Right cardiac atrium (tissue), 5 donors: ENCODE results near the gene EFEMP1. TPM values are rescaled to one million over a fixed set of nuclear protein-coding genes. Genes with fewer than 3 reads are reported as not detected.
"Not testable (repeated sequence)": the region's sequence is repeated elsewhere in the genome, so short reads cannot be mapped to it uniquely, and the experiment has no call there.

ENCODE experiments used
- ATAC-seq, 2 donors: fragments of 200-7000 bp; cut with Tn5 transposase; one replicate each; pipeline versions ENCODE4 v1.8.0 to v1.9.1; 2020; ENCODE audit warnings: moderate library complexity in 2 of 2, mild to moderate bottlenecking in 1 of 2
- DNase-seq, 3 donors: peaks; one replicate each; pipeline ENCODE4 v3.0.0-alpha.2; 2020
- H3K27ac ChIP-seq: one replicate; pipeline ENCODE4 v1.5.1; 2013; ENCODE audit warnings: mild to moderate bottlenecking, low read length, control low read depth, moderate library complexity
- H3K27me3 ChIP-seq: one replicate; pipeline ENCODE4 v1.6.1; 2013; ENCODE audit not compliant: control insufficient read depth, insufficient read depth
- H3K4me1 ChIP-seq: one replicate; pipeline ENCODE4 v1.6.1; 2013; ENCODE audit warnings: low read length; ENCODE audit not compliant: control insufficient read depth, insufficient read depth
- H3K4me3 ChIP-seq: one replicate; pipeline ENCODE4 v1.5.1; 2013; ENCODE audit warnings: low read length, control low read depth
- H3K9me3 ChIP-seq: one replicate; pipeline ENCODE4 v1.6.1; 2013; ENCODE audit warnings: low read length; ENCODE audit not compliant: control insufficient read depth
- WGBS: extraction: QIAGEN DNeasy Blood & Tissue Kit; methylation state at CpG from one replicate; pipeline ENCODE4 v1.1.7; 2013; 5-methylcytosine and 5-hydroxymethylcytosine counted together
- intact Hi-C, 4 donors: fragments of 100-400 bp; cut with DNase I; formaldehyde crosslinking; loops; one replicate each; pipeline versions ENCODE4 v1.11.0 to v1.14.0; 2022 to 2023
- polyA plus RNA-seq: library from polyadenylated mRNA; stranded (reverse); fragments of 200-250 nt; gene quantifications from one replicate; pipeline ENCODE4 v1.2.3, GENCODE V29; 2013
- total RNA-seq, 4 donors: library from RNA; stranded (reverse); fragmentation: NEBNext Ultra II Directional; extraction: Animal tissue kit (Norgen Biotek cat#: 25700); gene quantifications; one replicate each; pipeline ENCODE4 v1.2.1, GENCODE V29; 2021
- donor health status: healthy with polysubstance abuse.
- donor health status: DM: no; HTN: yes; CAD: no.
- donor health status: DM: no; HTN: no; CAD: no.
- donor health status: DM: no; HTN: yes; CAD: no; lungs with severe emphysema.
- donor health status: DM: yes; HTN: yes; CAD: no.

The EFEMP1 gene
- total and polyA plus RNA-seq, 5 donors: 96.0 to 305 (median 133) TPM

DNA sequence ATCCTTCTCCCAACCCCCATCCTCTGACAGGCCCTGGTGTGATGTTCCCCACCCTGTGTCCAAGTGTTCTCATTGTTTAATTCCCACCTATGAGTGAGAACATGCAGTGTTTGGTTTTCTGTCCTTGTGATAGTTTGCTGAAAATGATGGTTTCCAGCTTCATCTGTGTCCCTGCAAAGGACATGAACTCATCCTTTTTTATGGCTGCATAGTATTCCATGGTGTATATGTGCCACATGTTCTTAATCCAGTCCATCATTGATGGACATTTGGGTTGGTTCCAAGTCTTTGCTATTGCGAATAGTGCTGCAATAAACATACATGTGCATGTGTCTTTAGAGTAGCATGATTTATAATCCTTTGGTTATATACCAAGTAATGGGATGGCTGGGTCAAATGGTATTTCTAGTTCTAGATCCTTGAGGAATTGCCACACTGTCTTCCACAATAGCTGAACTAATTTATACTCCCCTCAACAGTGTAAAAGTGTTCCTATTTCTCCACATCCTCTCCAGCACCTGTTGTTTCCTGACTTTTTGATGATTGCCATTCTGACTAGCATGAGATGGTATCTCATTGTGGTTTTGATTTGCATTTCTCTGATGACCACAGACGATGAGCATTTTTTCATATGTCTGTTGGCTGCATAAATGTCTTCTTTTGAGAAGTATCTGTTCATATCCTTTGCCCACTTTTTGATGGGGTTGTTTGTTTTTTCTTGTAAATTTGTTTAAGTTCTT lies 91.7 kb downstream of the EFEMP1 start:
- ATAC-seq, H3K4me3 ChIP-seq, H3K27me3 ChIP-seq, intact Hi-C loops, H3K9me3 ChIP-seq, DNase-seq, H3K27ac ChIP-seq, H3K4me1 ChIP-seq: not testable (repeated sequence)
- WGBS: 80% methylated on average over 2 of the region's 2 CpGs

DNA sequence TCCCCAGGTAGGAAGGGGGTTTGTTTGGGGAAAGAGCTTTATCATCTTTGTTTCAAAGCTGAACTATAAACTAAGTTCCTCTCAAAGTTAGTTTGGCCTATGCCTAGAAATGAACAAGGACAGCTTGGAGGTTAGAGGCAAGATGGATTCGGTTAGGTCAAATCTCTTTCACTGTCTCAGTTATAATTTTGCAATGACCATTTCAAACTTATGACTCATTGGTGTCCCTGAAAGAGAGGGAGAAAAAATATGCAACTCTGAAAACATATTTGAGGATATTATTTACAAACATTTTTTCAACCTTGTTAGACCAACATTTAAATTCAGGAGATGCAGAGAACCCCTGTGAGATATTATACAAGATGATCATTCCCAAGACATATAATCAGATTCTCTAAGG lies 95.7 kb downstream of the EFEMP1 start:
- Histone ChIP-seq H3K27me3 (no peaks in the 10 kb centered on the region), H3K9me3 (no peaks in the 10 kb centered on the region), H3K27ac (no peak overlapping the region), H3K4me1 (no peaks in the 10 kb centered on the region), H3K4me3 (no peak overlapping the region)
- ATAC-seq (no peak), DNase-seq (no peak)
- 91% methylated on average over 1 of the region's 1 CpG for WGBS
- intact Hi-C loops: no loop called here

DNA sequence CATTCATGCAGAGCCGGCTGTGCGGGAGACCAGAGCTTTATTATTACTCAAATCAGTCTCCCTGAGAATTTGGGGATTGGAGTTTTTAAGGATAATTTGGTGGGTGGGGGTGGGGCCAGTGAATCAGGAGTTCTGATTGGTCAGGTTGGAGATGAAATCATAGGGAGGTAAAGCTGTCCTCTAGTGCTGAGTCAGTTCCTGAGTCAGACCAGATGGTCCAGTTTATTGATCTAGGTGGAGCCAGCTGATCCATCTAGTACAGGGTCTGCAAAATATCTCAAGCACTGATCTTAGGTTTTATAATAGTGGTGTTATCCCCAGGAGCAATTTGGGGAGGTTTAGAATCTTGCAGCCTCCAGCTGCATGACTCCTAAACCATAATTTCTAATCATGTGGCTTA lies 96.2 kb downstream of the EFEMP1 start:
- ATAC-seq, H3K9me3 ChIP-seq, H3K27me3 ChIP-seq, H3K4me1 ChIP-seq, intact Hi-C loops, H3K4me3 ChIP-seq, DNase-seq, H3K27ac ChIP-seq: not testable (repeated sequence)
- 94% methylated on average over 2 of the region's 2 CpGs for WGBS

DNA sequence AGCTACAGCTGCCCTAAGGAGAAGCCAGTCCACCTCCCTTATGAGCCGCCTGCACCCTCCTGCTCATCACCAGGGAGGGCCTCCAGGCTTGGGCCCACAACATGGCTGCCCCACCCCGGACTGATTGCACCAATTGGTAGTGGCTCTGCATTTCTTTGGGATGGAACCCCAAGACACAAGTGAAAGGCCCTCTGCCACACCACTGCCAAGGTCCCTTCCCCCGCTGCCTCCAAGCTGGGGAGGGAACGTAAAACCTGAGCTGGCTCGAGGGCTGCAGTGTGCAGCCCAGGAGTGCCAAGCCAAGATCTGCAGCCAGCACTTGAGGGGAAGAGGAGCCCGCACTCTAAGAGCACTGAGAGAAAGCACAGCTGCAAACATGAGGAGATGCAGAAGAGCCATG lies 97.3 kb downstream of the EFEMP1 start:
- 90% methylated on average over 6 of the region's 6 CpGs for WGBS

DNA sequence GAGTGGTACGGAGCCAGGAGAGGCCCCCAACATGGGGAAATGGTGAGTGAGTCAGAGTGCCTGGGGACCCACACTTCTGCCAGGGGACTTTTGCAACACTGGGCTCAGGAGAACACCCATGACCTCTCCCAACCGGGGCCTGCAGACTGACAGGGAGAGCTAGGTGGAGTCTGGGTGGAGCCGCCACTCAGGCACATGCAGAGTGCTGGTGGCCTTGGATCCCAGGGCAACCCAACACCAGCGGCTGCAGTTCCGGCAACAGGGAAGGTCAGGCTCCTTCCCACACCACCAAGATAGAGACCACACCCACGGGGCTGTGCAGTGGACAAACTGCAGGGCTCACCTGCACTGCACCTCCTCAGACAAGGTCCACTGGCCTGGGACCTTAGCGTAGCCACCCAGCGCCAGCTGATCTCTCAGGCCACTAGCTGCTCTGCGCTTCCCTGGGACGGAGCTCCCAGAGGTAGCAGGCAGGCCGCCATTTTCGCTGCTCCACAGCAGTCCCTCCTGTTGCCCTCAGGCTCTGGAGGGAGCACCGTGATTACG lies 99.0 kb downstream of the EFEMP1 start:
- Histone ChIP-seq H3K27me3 (no peaks in the 10 kb centered on the region), H3K4me3 (no peak overlapping the region), H3K27ac (no peak overlapping the region), H3K9me3 (no peaks in the 10 kb centered on the region), H3K4me1 (no peaks in the 10 kb centered on the region)
- DNase-seq (peak in 1 of 3 donors; percentile 36), ATAC-seq (no peak)
- intact Hi-C loops: no loop called here
- WGBS: 92% methylated on average over 14 of the region's 14 CpGs

More for the DNA sequence above, 97.3 kb downstream of the EFEMP1 start:
- intact Hi-C loops: no loop called here
- Histone ChIP-seq H3K27ac (no peak overlapping the region), H3K27me3 (no peaks in the 10 kb centered on the region), H3K4me1 (no peaks in the 10 kb centered on the region), H3K9me3 (no peaks in the 10 kb centered on the region), H3K4me3 (no peak overlapping the region)
- DNase-seq: no peak
- no peak for ATAC-seq

Other genes with a start within 250 kb of the EFEMP1 start
- gene PNPT1, start 229.9 kb downstream of the EFEMP1 start, total RNA-seq: 10 to 100 TPM; 17.7 to 23.5 (median 21.8) TPM
- gene PNPT1, start 229.9 kb downstream of the EFEMP1 start, polyA plus RNA-seq: 11.7 TPM